ENCODE data around the gene LENG8. TPM values are rescaled to one million over a fixed set of nuclear protein-coding genes. Genes with fewer than 3 reads are reported as not detected.

The LENG8 gene
- total and polyA plus RNA-seq, 2 experiments from 2014 or later = 42.1 to 74.3 TPM

GRCh38 chr19:54469496-54469934 is 20.5 kb downstream of the LENG8 start:
- Mint-ChIP-seq H3K4me1 (peaks cover 21% of the 10 kb centered on the region), H3K9me3 (no peaks in the 10 kb centered on the region), H3K27ac (no peak overlapping the region), H3K27me3 (ENCODE audit: insufficient read depth, low read depth, poor library complexity) (peaks cover 30% of the 10 kb centered on the region), H3K36me3 (ENCODE audit: low read depth) (no peaks in the 10 kb centered on the region; the same call in 2 of the 3 replicates), H3K4me3 (no peak overlapping the region)
- TF ChIP-seq EZH2phosphoT487 (IDR thresholded peaks at IDR 0.05; ENCODE audit: unreplicated experiment) (no peak), ZNF331 (CRISPR knock-in tag; IDR thresholded peaks at IDR 0.05; ENCODE audit: low read depth) (no peak), ZNF462 (CRISPR knock-in tag; IDR thresholded peaks at IDR 0.05) (no peak), JUNB (IDR thresholded peaks at IDR 0.05; ENCODE audit: unreplicated experiment) (no peak), CTCF (conservative IDR thresholded peaks at IDR 0.05; ENCODE audit: low read depth in 2 of 2) (no peak), EZH2 (IDR thresholded peaks at IDR 0.05; ENCODE audit: low read depth, unreplicated experiment) (no peak), REST (IDR thresholded peaks at IDR 0.05; ENCODE audit: unreplicated experiment) (no peak)
- Histone ChIP-seq H3K27ac (ENCODE audit: low read depth) (no peak overlapping the region), H3K4me3 (no peak overlapping the region), H3K79me2 (replicated peaks; ENCODE audit: insufficient read depth) (no peaks in the 10 kb centered on the region; the same call in 1 of the 2 replicates), H3K4me1 (ENCODE audit: insufficient read depth) (peaks cover 17% of the 10 kb centered on the region), H3K27me3 (ENCODE audit: insufficient read depth) (peaks cover 41% of the 10 kb centered on the region), H3K36me3 (ENCODE audit: insufficient read depth) (no peaks in the 10 kb centered on the region), H4K20me1 (replicated peaks; ENCODE audit: insufficient read depth) (no peaks in the 10 kb centered on the region; the same call in 1 of the 2 replicates), H3K9me2 (ENCODE audit: insufficient read depth) (no peaks in the 10 kb centered on the region), H2AFZ (no peak overlapping the region), H3F3A (replicated peaks; ENCODE audit: low read depth) (0 out of 2 replicates have a peak, but pooled peaks cover 3% of the 10 kb centered on the region), H3K4me2 (no peak overlapping the region)
- DNase-seq (ENCODE audit: low spot score) = no peak
- no peak for ATAC-seq

All from GM23338 (cell line).